OCI-LY3 (cell line): ENCODE data around the gene CACNA2D3.

Experiments
- CTCF ChIP-seq: fragments of 200-600, 300-600 bp; sonication (generic); IDR thresholded peaks from 2 replicates; pipeline ENCODE4 v1.5.1; 2014; ENCODE audit warnings: antibody characterized with exemption, low read length, low read depth
- EZH2phosphoT487 ChIP-seq: fragments of 200-600 bp; shearing (Covaris generic); IDR thresholded peaks from 2 replicates; pipeline ENCODE4 v1.6.1; 2018; ENCODE audit warnings: antibody characterized with exemption, mixed run types, low read depth

- no peak for TF ChIP-seq CTCF
- TF ChIP-seq EZH2phosphoT487 = no peak
These were observed 148.6 kb downstream of the CACNA2D3 start for GRCh38 chr3:54270816-54271526.
